ENCODE data around the gene PPP4R1.

GRCh38 chr18:9619545-9619944, 5.2 kb upstream of the PPP4R1 start:
- no peak for TF ChIP-seq TAF1 (IDR thresholded peaks at IDR 0.05; ENCODE audit: borderline replicate concordance, low read depth, low read length)
- no peak for TF ChIP-seq POLR2A (IDR thresholded peaks at IDR 0.05; ENCODE audit: low read depth, low read length)
- TF ChIP-seq POLR2AphosphoS5 (IDR thresholded peaks at IDR 0.05; ENCODE audit: low read depth, low read length): no peak
